Activated naive CD8-positive, alpha-beta T cell treated with anti-CD3 and anti-CD28 coated beads, Interleukin-2, amount 50 U/mL, for 24 hours (primary cell): ENCODE results near the gene STYX.
A peak's percentile ranks its signal among the peaks of the same experiment; 100 is the strongest.

Source experiments
- ATAC-seq: fragments of 150-1000 bp; cut with Tn5 transposase; one replicate; pipeline ENCODE4 v1.10.0; 2021
- DNase-seq: peaks from one replicate; pipeline ENCODE4 v3.0.0; 2021
- H3K27ac Mint-ChIP-seq: one replicate; pipeline ENCODE4 v1.8.0; 2021; ENCODE audit warnings: mild to moderate bottlenecking, mixed read lengths
- H3K27me3 Mint-ChIP-seq: one replicate; pipeline ENCODE4 v1.8.0; 2021; ENCODE audit warnings: mixed read lengths
- H3K36me3 Mint-ChIP-seq: one replicate; pipeline ENCODE4 v1.8.0; 2021; ENCODE audit warnings: low read depth, mixed read lengths
- H3K4me1 Mint-ChIP-seq: one replicate; pipeline ENCODE4 v1.8.0; 2021; ENCODE audit warnings: mixed read lengths
- H3K4me3 Mint-ChIP-seq: one replicate; pipeline ENCODE4 v1.8.0; 2021; ENCODE audit warnings: mild to moderate bottlenecking, moderate library complexity, mixed read lengths
- H3K9me3 Mint-ChIP-seq: one replicate; pipeline ENCODE4 v1.8.0; 2021; ENCODE audit warnings: mixed read lengths

STYX gene, protein sequence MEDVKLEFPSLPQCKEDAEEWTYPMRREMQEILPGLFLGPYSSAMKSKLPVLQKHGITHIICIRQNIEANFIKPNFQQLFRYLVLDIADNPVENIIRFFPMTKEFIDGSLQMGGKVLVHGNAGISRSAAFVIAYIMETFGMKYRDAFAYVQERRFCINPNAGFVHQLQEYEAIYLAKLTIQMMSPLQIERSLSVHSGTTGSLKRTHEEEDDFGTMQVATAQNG

DNA sequence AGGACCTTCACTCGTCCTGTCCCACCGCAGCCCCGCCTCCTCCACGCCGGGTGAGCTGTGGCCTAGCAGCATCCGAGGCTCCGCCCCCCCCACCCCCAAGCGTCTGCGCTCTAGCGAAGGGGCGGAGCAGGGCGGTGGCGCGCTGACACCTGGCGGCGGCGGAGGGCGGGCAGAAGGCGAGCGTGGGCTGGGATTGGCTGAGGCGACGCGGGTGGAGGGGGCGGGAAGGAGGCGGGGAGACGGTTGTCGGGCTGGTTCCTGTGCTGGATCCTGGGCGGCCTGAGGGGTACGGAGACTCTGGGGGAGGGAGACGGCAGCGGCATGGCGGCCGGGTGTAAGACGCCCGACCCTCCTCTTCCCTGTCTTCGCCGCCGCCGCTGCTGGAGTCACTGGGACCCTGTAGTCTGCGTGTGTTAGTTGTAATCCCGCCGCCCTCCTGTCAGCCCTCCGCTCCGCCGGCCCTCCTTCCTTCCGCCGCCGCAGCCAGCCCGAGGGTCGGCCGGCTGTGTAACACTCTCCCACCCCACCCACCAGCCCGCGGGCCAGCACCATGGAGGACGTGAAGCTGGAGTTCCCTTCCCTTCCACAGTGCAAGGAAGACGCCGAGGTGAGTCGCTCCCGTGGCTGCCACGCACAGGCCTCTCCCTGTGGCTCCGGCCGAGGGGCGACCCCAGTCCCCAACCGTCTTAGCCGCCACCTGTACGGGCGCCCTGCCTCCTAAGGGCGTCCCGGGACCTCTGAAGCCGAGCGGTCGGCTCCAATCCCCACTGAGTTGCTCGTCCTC lies at the start of gene STYX:
Gene STYX (plus strand): TSS at position 242 of the 784 bp plus-strand sequence. CDS start 309 bp downstream, at position 551.
- peak within 1 kb of the TSS; percentile 85 for H3K27ac Mint-ChIP-seq
- peak within 1 kb of the TSS; percentile 94 for H3K4me3 Mint-ChIP-seq

DNA sequence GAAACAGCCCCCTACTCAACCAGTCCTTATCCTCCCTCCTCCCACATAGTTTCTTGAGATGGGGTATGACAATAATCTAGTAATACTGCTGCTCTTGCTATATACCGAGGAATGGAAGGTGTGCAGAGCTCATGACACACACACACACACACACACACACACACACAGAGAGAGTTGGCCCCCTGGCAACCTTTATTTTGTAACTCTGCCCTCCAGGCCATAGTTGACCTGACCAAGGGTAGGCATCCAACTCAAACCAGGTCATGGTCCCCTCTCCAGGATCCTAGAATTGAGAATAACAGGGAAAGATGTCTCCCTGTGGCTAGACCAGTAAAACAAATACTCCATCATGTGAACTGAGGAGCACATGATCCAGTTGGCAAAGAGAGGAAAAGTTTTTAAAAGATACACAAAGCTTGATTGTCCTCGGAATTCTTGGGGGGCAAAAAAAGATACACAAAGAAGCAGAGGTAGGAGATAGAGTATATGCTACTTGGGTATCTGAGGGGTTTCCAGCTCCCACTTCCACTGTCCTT lies 45.9 kb upstream of the STYX start:
- ATAC-seq (no peak), DNase-seq (no peak)
- H3K36me3 Mint-ChIP-seq, result peaks cover 11% of the 10 kb centered on the region
- no peak overlapping the region for H3K27ac Mint-ChIP-seq
- peaks cover 42% of the 10 kb centered on the region for H3K4me1 Mint-ChIP-seq
- no peak overlapping the region for H3K4me3 Mint-ChIP-seq
- H3K27me3 Mint-ChIP-seq, result no peaks in the 10 kb centered on the region
- H3K9me3 Mint-ChIP-seq, result no peaks in the 10 kb centered on the region

More for the DNA sequence above, at the start of gene STYX:
- DNase-seq (peak; percentile 99), ATAC-seq (peak; percentile 98)
- H3K9me3 Mint-ChIP-seq, result no peaks in the 10 kb centered on the region
- H3K4me1 Mint-ChIP-seq, result peaks cover 40% of the 10 kb centered on the region
- no peaks in the 10 kb centered on the region for H3K27me3 Mint-ChIP-seq
- H3K36me3 Mint-ChIP-seq, result peaks cover 35% of the 10 kb centered on the region

DNA sequence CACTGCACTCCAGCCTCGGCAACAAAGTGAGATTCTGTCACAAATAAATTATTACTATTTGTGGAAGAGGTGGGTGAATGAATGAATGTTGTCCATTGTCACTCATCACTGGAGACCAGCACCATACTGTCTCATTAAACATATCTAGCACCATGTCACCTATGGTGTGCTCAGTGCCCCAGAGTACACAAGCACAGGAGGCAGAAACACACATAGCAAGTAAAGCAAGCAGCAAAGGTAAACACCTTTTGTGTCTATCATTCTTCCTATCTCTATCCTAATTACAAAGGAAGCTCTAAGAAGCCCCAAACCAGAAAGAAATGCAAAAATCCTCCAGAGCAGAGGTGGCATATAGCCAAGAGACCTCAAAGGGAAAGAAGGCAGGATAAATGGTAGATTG lies 43.8 kb upstream of the STYX start:
- no peak overlapping the region for H3K27ac Mint-ChIP-seq
- no peak overlapping the region for H3K4me3 Mint-ChIP-seq
- ATAC-seq (no peak), DNase-seq (no peak)
- peaks cover 57% of the 10 kb centered on the region for H3K4me1 Mint-ChIP-seq
- no peaks in the 10 kb centered on the region for H3K9me3 Mint-ChIP-seq
- H3K36me3 Mint-ChIP-seq, result peaks cover 12% of the 10 kb centered on the region
- H3K27me3 Mint-ChIP-seq, result no peaks in the 10 kb centered on the region

DNA sequence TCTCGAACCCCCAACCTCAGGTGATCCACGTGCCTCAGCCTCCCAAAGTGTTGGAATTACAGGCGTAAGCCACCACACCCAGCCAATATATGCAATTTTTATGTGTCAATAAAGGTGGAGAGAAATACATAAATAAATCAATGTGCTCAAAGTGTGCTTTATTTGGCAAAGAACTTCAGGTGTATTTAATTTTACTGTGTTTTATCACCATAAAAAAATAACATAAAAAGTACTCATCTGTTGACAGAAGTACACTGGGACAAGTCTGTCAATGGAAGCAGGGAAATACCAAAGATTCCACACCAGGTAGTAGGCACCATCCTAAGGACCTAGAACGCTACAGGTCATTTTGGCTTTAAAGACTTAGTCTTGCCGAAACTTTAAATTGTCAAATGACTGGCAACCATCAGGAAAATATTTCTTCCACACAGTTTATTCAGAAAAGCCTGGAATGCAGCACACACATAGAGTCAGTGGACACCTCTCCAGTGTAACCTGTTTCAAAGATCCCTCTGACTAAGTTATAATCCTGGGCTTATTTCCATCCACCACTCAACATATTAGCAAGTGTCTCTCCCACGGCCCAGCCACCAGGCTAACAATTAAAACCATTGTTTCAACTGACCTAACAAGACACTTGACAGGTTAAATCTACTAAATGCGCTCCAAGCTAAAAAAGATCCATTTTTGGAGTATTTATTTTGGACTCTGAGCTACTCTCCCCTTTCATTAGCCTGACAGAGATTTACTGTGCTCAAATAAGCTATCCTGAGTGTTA lies 38.8 kb upstream of the STYX start:
- H3K27ac Mint-ChIP-seq, result no peak overlapping the region
- no peak for ATAC-seq

DNA sequence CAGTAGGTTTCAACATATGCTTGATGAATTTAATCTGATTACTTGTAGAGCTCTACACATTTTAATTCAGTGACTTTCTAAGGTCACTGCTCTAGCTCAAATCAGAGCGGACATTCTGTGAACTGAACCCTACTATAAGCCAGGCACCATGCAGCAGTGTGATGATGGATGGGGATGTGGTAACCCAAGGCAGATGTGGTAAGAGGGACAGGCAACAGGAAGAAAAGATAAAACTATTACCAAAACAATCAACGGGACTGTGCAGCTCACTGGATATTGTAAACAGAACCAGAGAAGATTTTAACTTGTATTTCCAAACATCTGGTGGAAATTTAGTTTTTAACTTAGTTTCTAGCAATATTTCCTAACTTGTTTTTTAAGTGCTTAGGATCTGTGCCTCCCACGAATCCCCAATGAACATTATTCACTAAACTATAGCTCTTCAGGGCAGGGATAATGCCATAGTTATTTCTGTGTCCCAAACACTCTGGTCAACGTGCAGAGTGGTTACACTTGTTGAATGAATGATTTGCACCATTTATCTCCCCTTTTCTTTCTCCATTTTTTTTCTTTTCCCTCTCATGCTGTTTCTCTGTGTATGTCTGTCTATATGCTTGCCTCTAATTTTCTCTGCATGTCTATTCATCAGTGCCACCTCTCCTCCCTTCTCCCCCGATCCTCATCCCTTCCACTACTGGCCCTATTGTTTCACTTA lies 37.6 kb upstream of the STYX start:
- ATAC-seq (no peak), DNase-seq (no peak)
- H3K9me3 Mint-ChIP-seq, result no peaks in the 10 kb centered on the region
- peaks cover 60% of the 10 kb centered on the region for H3K4me1 Mint-ChIP-seq
- no peaks in the 10 kb centered on the region for H3K27me3 Mint-ChIP-seq
- peak overlapping the region; percentile 75 for H3K4me3 Mint-ChIP-seq
- peak overlapping the region; percentile 59 for H3K27ac Mint-ChIP-seq
- peaks cover 25% of the 10 kb centered on the region for H3K36me3 Mint-ChIP-seq

More for the DNA sequence above, 38.8 kb upstream of the STYX start:
- Mint-ChIP-seq H3K4me1 (peaks cover 70% of the 10 kb centered on the region), H3K27me3 (no peaks in the 10 kb centered on the region), H3K9me3 (no peaks in the 10 kb centered on the region), H3K36me3 (peaks cover 25% of the 10 kb centered on the region), H3K4me3 (no peak overlapping the region)
- no peak for DNase-seq

DNA sequence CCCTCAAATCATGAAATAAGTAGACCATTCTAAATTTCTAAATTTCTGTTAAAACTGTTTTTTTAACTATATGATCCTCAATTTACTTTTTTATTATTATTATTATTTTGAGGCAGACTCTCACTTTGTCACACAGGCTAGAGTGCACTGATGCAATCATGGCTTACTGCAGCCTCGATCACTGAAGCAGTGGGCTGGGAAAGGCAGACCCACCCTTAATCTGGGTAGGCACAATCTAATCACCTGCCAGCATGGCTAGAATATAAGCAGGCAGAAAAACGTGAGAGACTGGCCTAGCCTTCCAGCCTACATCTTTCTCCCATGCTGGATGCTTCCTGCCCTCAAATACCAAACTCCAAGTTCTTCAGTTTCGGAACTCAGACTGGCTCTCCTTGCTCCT lies 36.9 kb upstream of the STYX start:
- H3K4me3 Mint-ChIP-seq, result peak overlapping the region; percentile 92
- H3K36me3 Mint-ChIP-seq, result peaks cover 25% of the 10 kb centered on the region
- no peak overlapping the region for H3K27ac Mint-ChIP-seq
- DNase-seq (no peak), ATAC-seq (no peak)
- H3K9me3 Mint-ChIP-seq, result no peaks in the 10 kb centered on the region
- H3K4me1 Mint-ChIP-seq, result peaks cover 55% of the 10 kb centered on the region
- no peaks in the 10 kb centered on the region for H3K27me3 Mint-ChIP-seq

DNA sequence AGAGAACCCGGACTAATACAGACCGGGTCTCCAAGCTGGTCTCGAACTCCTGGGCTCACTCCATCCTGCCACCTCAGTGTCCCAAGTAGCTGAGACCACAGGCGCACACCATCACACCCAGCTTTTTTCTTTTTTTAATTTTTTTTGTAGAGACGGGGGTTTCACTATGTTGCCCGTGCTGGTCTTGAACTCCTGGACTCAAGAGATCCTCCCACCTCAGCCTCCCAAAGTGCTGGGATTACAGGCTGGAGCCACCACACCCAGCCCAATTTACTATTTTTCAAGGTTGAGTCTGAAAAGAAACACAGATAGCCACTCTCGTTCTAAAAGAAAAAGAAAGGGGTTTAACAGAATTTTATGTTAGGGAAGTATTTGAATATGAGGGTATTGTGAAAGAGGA lies 36.4 kb upstream of the STYX start:
- Mint-ChIP-seq H3K27me3 (no peaks in the 10 kb centered on the region), H3K9me3 (no peaks in the 10 kb centered on the region), H3K4me1 (peaks cover 50% of the 10 kb centered on the region), H3K36me3 (peaks cover 25% of the 10 kb centered on the region), H3K27ac (no peak overlapping the region), H3K4me3 (peak overlapping the region; percentile 92)
- ATAC-seq (no peak), DNase-seq (no peak)

DNA sequence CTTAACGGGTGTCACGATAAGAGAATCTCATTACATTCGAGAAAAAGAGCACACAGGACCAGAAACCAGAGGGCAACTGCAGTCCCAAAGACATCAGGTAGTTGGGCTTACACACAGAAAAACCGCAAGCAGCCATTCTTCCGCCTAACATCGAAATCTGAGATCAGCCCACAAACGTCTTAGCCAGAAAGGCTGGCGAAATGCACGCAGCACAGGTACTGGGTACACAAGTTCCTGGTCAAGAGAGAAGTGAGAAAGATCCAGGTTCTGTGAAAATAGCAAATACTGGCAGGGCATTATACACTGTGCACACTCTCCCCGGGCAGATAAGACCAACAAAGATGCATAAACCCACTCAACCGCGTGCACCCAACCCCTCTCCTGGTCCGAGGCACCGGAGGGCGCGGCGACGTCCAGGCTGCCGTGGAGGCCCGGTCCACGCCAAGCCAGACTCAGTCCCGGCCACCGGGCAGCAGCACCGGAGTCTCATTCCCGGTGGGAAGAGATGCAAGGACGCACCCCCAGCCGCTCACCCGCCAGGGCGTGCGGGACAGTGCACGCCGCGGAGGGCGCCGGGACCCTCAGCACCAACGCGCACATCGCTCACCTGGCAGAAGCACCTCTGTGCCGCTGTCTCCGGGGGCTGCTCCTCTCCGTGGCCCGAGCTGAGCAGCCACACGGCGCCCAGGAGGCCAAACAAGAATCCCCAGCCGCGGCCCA lies 35.0 kb upstream of the STYX start:
- H3K4me3 Mint-ChIP-seq, result peak overlapping the region; percentile 92
- ATAC-seq, result peak; percentile 50
- peaks cover 42% of the 10 kb centered on the region for H3K4me1 Mint-ChIP-seq
- peaks cover 23% of the 10 kb centered on the region for H3K36me3 Mint-ChIP-seq
- H3K27ac Mint-ChIP-seq, result peak overlapping the region; percentile 96
- H3K9me3 Mint-ChIP-seq, result no peaks in the 10 kb centered on the region
- DNase-seq, result peak; percentile 61
- no peaks in the 10 kb centered on the region for H3K27me3 Mint-ChIP-seq

DNA sequence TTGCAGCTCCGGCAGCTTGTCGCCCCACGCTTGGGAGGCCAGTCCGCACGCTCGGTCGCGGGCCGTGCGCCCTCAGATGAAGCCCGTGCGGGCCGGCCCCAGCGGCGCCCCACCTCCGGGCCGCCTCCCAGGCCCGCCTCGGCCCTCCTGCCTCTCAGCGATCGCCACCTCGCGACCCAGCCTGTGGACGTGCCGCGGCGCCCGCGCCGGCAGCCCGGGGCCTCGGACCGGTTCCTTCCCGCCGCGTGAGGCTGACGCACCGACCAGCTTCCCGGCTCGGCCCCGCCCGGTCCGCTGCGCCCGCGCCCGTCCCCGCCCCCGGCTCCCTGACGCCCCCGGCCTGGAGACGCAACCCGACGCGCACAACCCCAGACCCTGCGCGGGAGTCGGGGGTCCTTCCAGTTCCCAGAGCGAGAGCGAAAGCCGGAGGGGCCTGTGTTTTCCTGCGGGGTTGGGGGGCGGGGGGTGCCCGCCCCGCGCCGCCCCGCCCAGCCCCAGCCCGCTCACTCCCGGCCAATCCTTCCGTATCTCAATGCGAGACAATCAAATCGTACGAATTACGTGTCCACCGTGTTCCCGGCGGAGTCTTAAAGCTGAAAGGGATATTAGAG lies 34.4 kb upstream of the STYX start, which contains the start of gene ERO1A:
Gene ERO1A (minus strand): TSS at position 78 of the 611 bp plus-strand sequence. CDS start 77 bp downstream, at position 1.
- Mint-ChIP-seq H3K9me3 (no peaks in the 10 kb centered on the region), H3K27ac (peak within 1 kb of the TSS; percentile 96), H3K36me3 (peaks cover 19% of the 10 kb centered on the region), H3K27me3 (no peaks in the 10 kb centered on the region), H3K4me1 (peaks cover 39% of the 10 kb centered on the region), H3K4me3 (peak within 1 kb of the TSS; percentile 92)
- ATAC-seq (peak; percentile 82), DNase-seq (peak; percentile 82)

DNA sequence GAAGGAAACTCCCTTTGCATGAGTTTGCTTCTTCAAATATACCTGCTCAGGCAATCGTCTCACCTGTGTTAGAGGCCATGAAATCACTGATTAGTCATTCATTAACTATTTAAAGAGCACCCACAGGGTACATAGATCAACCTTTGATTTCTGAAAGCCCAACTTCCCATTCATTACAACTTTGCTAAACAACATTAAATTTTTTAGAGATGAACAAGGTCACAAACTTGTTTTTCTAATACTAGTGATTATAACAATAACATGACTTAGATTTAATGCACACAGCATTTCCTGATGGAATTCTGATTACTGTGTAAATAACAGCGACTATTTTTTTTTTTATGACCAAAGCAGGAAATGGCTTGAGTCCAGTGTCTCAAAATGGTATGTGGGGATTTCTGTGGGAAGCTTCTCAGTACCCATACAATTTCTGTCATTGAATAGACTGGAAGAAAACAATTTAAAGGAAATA lies 29.2 kb upstream of the STYX start:
- Mint-ChIP-seq H3K9me3 (no peaks in the 10 kb centered on the region), H3K27me3 (no peaks in the 10 kb centered on the region)
- no peak for ATAC-seq

DNA sequence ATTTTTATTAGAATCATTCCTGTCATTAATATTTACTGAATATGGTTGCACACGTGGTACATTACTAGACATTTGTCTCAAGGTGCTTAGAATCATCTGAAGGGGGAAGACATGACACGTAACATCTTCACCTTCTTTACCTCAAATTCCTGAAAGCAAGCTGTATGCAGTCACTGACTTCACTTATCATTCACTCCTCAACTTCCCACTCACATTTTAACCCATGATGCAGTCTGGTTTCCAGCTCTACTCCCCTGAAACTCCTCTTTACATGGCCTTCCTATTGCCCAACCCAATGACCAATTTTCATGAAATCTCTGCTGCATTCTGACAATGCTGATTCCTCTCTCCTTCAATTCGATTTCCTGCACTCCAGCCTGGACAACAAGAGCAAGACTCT lies 28.7 kb upstream of the STYX start:
- Mint-ChIP-seq H3K36me3 (no peaks in the 10 kb centered on the region), H3K9me3 (no peaks in the 10 kb centered on the region), H3K4me3 (no peak overlapping the region), H3K27ac (peak overlapping the region; percentile 3), H3K27me3 (no peaks in the 10 kb centered on the region), H3K4me1 (peaks cover 17% of the 10 kb centered on the region)
- DNase-seq, result no peak
- peak; percentile 65 for ATAC-seq

More for the DNA sequence above, 29.2 kb upstream of the STYX start:
- Mint-ChIP-seq H3K27ac (no peak overlapping the region), H3K4me3 (no peak overlapping the region), H3K36me3 (no peaks in the 10 kb centered on the region), H3K4me1 (peaks cover 15% of the 10 kb centered on the region)
- no peak for DNase-seq

DNA sequence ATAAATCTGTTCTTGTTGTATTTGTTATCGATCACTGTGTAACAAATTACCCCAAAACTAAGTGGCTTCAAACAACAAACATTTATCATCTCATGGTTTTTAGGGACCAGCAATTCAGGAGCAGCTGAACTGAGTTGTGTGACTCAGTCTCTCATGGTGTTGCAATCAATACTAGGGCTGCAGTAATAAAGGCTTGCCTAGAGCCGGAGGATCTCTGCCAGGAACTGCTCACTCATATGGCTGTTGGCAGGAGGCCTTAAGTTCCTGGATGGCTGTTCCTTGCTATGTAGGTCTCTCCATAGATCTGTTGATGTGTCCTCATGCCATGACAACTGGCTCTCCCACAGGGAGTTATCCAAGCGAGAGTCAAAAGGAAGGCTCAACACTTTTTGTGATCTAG lies 26.7 kb upstream of the STYX start:
- no peak overlapping the region for H3K4me3 Mint-ChIP-seq
- no peak for DNase-seq
- H3K27me3 Mint-ChIP-seq, result no peaks in the 10 kb centered on the region
- no peak for ATAC-seq
- no peaks in the 10 kb centered on the region for H3K9me3 Mint-ChIP-seq
- H3K4me1 Mint-ChIP-seq, result peaks cover 31% of the 10 kb centered on the region
- H3K27ac Mint-ChIP-seq, result no peak overlapping the region
- peaks cover 7% of the 10 kb centered on the region for H3K36me3 Mint-ChIP-seq

DNA sequence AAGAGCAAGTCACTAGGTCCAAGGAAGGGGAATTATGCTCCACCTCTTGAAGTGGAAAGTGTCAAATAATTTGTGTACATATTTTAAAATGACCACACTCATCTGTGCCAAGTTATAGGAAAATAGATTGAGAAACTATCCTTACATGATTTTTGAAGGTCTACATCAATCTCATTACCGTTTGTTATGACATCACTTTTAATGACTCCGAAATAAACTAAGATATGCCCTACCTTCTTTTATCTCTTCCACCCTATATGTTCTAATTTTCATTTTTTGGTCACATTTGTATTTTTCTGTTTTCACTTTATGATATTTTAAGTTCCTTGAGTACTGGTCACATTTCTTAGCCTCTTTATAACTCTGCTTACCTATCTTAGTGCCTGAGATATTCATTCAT lies 26.3 kb upstream of the STYX start:
- H3K36me3 Mint-ChIP-seq, result peaks cover 11% of the 10 kb centered on the region
- H3K4me3 Mint-ChIP-seq, result no peak overlapping the region
- H3K4me1 Mint-ChIP-seq, result peaks cover 35% of the 10 kb centered on the region
- ATAC-seq, result no peak
- DNase-seq, result no peak
- H3K27me3 Mint-ChIP-seq, result no peaks in the 10 kb centered on the region
- no peak overlapping the region for H3K27ac Mint-ChIP-seq
- no peaks in the 10 kb centered on the region for H3K9me3 Mint-ChIP-seq
